Keratinocyte (primary cell): Measurements from ENCODE around the gene NES. TPM values are rescaled to one million over a fixed set of nuclear protein-coding genes. Genes with fewer than 3 reads are reported as not detected.

Source experiments
- DNase-seq: peaks from one replicate; pipeline ENCODE4 v3.0.0-alpha.2; 2011; ENCODE audit warnings: low read depth, missing footprints, low spot score
- FAIRE-seq: peaks from 2 replicates; lab custom pipeline; 2011; peaks lifted over from hg19 to GRCh38; lab: Jason Lieb, UNC
- H2AFZ ChIP-seq: 2 replicates; pipeline ENCODE4 v1.6.0; 2012; ENCODE audit warnings: low read length, control low read depth, inconsistent platforms; ENCODE audit not compliant: control insufficient read depth
- H3K27ac ChIP-seq: 2 replicates; pipeline ENCODE4 v1.5.1; 2011; ENCODE audit warnings: low read length; ENCODE audit not compliant: control insufficient read depth, insufficient read depth
- H3K27me3 ChIP-seq: 3 replicates; pipeline ENCODE4 v1.6.0; 2011; ENCODE audit warnings: low read length; ENCODE audit not compliant: control insufficient read depth, insufficient read depth; ENCODE audit errors: extremely low read depth
- H3K36me3 ChIP-seq, 2 experiments: 2 replicates in 1 of 2; 3 replicates in 1 of 2; pipeline ENCODE4 v1.5.1; 2011; ENCODE audit warnings: low read length in 2 of 2, mild to moderate bottlenecking in 1 of 2; ENCODE audit not compliant: control insufficient read depth in 2 of 2, insufficient read depth in 2 of 2; ENCODE audit errors: extremely low read depth in 1 of 2
- H3K4me1 ChIP-seq: 3 replicates; pipeline ENCODE4 v1.5.1; 2011; ENCODE audit warnings: low read length; ENCODE audit not compliant: control insufficient read depth, insufficient read depth; ENCODE audit errors: extremely low read depth
- H3K4me2 ChIP-seq: 3 replicates; pipeline ENCODE4 v1.6.0; 2011; ENCODE audit warnings: low read depth, low read length; ENCODE audit not compliant: control insufficient read depth, insufficient read depth; ENCODE audit errors: extremely low read depth
- H3K4me3 ChIP-seq, 3 experiments: fragments of 200-600 bp in 1 of 3; sonication (generic) in 1 of 3; 2 replicates in 2 of 3; 3 replicates in 1 of 3; pipeline ENCODE4 v1.5.1; 2011 to 2016; ENCODE audit warnings: low read length in 3 of 3, mild to moderate bottlenecking in 3 of 3, control low read depth in 2 of 3, inconsistent platforms in 1 of 3, low read depth in 1 of 3, mixed read lengths in 1 of 3, mixed run types in 1 of 3, moderate library complexity in 1 of 3; ENCODE audit not compliant: control insufficient read depth in 2 of 3, insufficient read depth in 2 of 3; ENCODE audit errors: extremely low read depth in 1 of 3
- H3K79me2 ChIP-seq: 2 replicates; pipeline ENCODE4 v1.6.0; 2012; ENCODE audit warnings: low read length; ENCODE audit not compliant: control insufficient read depth, insufficient read depth
- H3K9ac ChIP-seq: 3 replicates; pipeline ENCODE4 v1.6.0; 2011; ENCODE audit warnings: low read length; ENCODE audit not compliant: control insufficient read depth, insufficient read depth; ENCODE audit errors: extremely low read depth
- H3K9me1 ChIP-seq: 3 replicates; pipeline ENCODE4 v1.6.0; 2011; ENCODE audit warnings: low read length; ENCODE audit not compliant: control insufficient read depth, insufficient read depth; ENCODE audit errors: extremely low read depth
- H3K9me3 ChIP-seq: 2 replicates; pipeline ENCODE4 v1.5.1; 2012; ENCODE audit warnings: low read depth, low read length; ENCODE audit not compliant: control insufficient read depth
- H4K20me1 ChIP-seq: 3 replicates; pipeline ENCODE4 v1.6.0; 2011; ENCODE audit warnings: low read length; ENCODE audit not compliant: control insufficient read depth, insufficient read depth; ENCODE audit errors: extremely low read depth
- EZH2 ChIP-seq: IDR thresholded peaks from one replicate; pipeline ENCODE4 v1.6.1; 2012; ENCODE audit warnings: inconsistent platforms, mild to moderate bottlenecking, low read length, moderate library complexity
- dilution Hi-C: fragments of 300-500 bp; cut with MboI; formaldehyde crosslinking; loops from one replicate; pipeline ENCODE4 v1.7.0; 2020; ENCODE audit warnings: low sequenced_read_pairs; ENCODE audit not compliant: extremely low pct_ligation_motif_present
- polyA plus RNA-seq, 5 experiments: library from polyadenylated mRNA; depleted of rRNA in 3 of 5; stranded (reverse) in 3 of 5; stranded (forward) in 1 of 5; unstranded in 1 of 5; fragments of >200 nt; gene quantifications; 1 replicate in 1 of 5; 2 replicates in 3 of 5; 3 replicates in 1 of 5; pipeline versions ENCODE4 v1.2.1 to v1.2.3, GENCODE V29; 2011 to 2012; ENCODE audit warnings: missing spikeins in 2 of 5, low read depth in 1 of 5, low replicate concordance in 1 of 5
- TF ChIP-seq, protein P1 (sequence below), 3 experiments: IDR thresholded peaks in 1 of 3; conservative IDR thresholded peaks in 1 of 3; optimal IDR thresholded peaks in 1 of 3; 2 replicates in 2 of 3; 3 replicates in 1 of 3; pipeline versions ENCODE3 to v1.5.1; 2011; ENCODE audit warnings: low read length in 3 of 3, mild to moderate bottlenecking in 3 of 3, moderate library complexity in 2 of 3, control low read depth in 1 of 3, inconsistent platforms in 1 of 3; ENCODE audit not compliant: insufficient read depth in 2 of 3; ENCODE audit errors: extremely low read depth in 1 of 3

Gene NES
- polyA plus RNA-seq, 1 donor (not counting 4 experiments of a cell fraction or from before 2014, with no cell fraction given), result not detected

DNA sequence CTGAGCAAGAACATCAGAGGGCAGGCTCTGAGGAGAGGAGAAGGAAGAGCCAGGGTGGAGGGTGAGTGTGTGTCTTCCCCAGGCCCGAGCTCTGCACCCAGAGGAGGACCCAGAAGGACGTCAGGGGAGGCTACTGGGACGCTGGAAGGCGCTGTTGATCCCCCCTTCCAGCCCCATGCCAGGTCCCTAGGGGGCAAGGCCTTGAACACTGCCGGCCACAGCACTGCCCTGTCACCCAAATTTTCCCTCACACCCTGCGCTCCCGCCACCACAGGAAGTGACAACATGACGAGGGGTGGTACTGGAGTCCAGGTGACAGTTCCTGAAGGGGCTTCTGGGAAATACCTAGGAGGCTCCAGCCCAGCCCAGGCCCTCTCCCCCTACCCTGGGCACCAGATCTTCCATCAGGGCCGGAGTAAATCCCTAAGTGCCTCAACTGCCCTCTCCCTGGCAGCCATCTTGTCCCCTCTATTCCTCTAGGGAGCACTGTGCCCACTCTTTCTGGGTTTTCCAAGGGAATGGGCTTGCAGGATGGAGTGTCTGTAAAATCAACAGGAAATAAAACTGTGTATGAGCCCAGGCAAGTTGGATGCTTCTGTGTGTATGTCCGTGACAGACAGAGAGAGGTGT is 18.1 kb downstream of the NES start:
- TF ChIP-seq EZH2, result no peak
- TF ChIP-seq, protein P1, sequence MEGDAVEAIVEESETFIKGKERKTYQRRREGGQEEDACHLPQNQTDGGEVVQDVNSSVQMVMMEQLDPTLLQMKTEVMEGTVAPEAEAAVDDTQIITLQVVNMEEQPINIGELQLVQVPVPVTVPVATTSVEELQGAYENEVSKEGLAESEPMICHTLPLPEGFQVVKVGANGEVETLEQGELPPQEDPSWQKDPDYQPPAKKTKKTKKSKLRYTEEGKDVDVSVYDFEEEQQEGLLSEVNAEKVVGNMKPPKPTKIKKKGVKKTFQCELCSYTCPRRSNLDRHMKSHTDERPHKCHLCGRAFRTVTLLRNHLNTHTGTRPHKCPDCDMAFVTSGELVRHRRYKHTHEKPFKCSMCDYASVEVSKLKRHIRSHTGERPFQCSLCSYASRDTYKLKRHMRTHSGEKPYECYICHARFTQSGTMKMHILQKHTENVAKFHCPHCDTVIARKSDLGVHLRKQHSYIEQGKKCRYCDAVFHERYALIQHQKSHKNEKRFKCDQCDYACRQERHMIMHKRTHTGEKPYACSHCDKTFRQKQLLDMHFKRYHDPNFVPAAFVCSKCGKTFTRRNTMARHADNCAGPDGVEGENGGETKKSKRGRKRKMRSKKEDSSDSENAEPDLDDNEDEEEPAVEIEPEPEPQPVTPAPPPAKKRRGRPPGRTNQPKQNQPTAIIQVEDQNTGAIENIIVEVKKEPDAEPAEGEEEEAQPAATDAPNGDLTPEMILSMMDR (optimal IDR thresholded peaks at IDR 0.05 in 1 of 3, IDR thresholded peaks at IDR 0.05 in 1 of 3, conservative IDR thresholded peaks at IDR 0.05 in 1 of 3; ENCODE audit: extremely low read depth in 1 of 3, insufficient read depth in 2 of 3, low read length in 3 of 3), result no peak
- no peaks in the 10 kb centered on the region for H3K9me1 ChIP-seq
- H3K27ac ChIP-seq, result no peak overlapping the region
- no peak overlapping the region for H3K4me3 ChIP-seq
- H3K36me3 ChIP-seq, result no peaks in the 10 kb centered on the region
- FAIRE-seq (no peak), DNase-seq (no peak)
- peaks cover 26% of the 10 kb centered on the region for H3K4me1 ChIP-seq
- peaks cover 4% of the 10 kb centered on the region for H4K20me1 ChIP-seq
- H2AFZ ChIP-seq, result no peak overlapping the region
- H3K9ac ChIP-seq, result no peak overlapping the region
- dilution Hi-C loops, result no loop called here
- H3K9me3 ChIP-seq, result no peaks in the 10 kb centered on the region
- peaks cover 35% of the 10 kb centered on the region for H3K27me3 ChIP-seq
- H3K79me2 ChIP-seq, result no peaks in the 10 kb centered on the region
- H3K4me2 ChIP-seq, result peak overlapping the region; percentile 52

GRCh38 chr1:156658496-156658895 is 18.7 kb downstream of the NES start:
- H3K36me3 ChIP-seq, result no peaks in the 10 kb centered on the region
- DNase-seq (no peak), FAIRE-seq (no peak)
- no peaks in the 10 kb centered on the region for H3K79me2 ChIP-seq
- no peak for TF ChIP-seq EZH2
- TF ChIP-seq, protein P1 (optimal IDR thresholded peaks at IDR 0.05 in 1 of 3, IDR thresholded peaks at IDR 0.05 in 1 of 3, conservative IDR thresholded peaks at IDR 0.05 in 1 of 3; ENCODE audit: extremely low read depth in 1 of 3, insufficient read depth in 2 of 3, low read length in 3 of 3), result no peak
- H3K9ac ChIP-seq, result no peak overlapping the region
- H4K20me1 ChIP-seq, result peaks cover 4% of the 10 kb centered on the region
- no peaks in the 10 kb centered on the region for H3K9me3 ChIP-seq
- no peak overlapping the region for H2AFZ ChIP-seq
- dilution Hi-C loops, result no loop called here
- H3K27ac ChIP-seq, result no peak overlapping the region
- no peak overlapping the region for H3K4me2 ChIP-seq
- H3K4me1 ChIP-seq, result peaks cover 26% of the 10 kb centered on the region
- peaks cover 35% of the 10 kb centered on the region for H3K27me3 ChIP-seq
- H3K9me1 ChIP-seq, result no peaks in the 10 kb centered on the region
- no peak overlapping the region for H3K4me3 ChIP-seq
